Fibroblast of skin of right quadriceps (primary cell): Measurements from ENCODE around the gene SLC9A1.

Source experiments
- DNase-seq: peaks from one replicate; pipeline ENCODE4 v3.0.0-alpha.2; 2013

SLC9A1 gene

GRCh38 chr1:27101696-27102095, 53.2 kb downstream of the SLC9A1 start:
- DNase-seq = no peak

DNA sequence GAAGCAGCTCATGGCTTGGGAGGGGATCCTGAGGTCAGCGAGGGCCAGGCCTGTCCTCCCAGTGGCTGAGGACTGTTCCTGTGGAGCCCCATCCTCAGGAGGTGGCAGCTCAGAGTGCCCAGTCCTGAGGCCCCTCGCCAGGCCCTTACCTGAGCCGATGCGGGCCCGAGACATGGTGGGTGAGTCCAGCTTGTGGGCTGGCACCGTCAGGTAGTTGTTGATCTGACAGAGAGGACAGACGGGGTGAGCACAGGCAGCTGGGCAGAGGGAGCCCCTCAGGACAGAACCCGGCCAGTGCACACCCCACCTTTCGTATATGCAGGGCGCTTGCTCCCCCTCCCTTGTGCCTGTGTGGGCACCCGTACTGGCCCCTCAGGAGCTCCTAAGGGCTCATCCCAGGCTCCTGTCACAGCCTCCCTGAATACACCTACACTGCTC, 53.9 kb downstream of the SLC9A1 start:
- no peak for DNase-seq

DNA sequence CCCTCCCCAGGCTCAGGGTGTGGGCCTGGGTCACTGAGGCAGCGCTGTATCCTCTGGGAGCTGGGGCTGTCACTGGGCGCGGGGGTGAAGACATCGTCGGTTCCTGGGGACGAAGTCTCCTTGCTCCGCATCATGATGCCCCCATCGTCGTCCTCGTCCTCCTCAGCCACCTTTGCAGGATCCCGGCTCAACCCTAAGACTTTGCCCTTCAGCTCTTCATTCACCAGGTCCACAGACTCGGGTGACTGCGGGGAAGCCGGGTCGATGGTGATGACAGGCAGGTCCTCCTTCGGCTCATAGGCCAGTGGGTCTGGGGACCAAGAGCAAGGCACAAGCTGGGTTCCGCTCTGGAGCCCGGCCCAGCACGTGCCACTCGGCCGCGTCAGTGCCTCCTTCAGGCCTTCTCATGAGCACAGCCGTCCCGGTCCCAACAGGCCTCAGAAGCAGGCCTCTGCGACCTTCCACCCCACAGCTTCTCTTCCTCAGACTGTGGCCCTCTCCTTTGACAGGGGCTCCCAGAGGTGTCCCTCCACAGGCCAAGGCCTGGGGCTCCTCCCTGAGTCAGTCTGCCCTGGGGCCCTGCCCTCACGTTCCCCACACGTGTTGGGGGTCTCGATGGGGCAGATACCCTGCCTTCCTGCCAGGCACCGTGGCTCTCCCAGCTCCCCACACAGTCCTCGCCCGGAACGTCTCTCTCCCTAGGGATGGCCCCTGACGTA, 54.4 kb downstream of the SLC9A1 start:
- no peak for DNase-seq

DNA sequence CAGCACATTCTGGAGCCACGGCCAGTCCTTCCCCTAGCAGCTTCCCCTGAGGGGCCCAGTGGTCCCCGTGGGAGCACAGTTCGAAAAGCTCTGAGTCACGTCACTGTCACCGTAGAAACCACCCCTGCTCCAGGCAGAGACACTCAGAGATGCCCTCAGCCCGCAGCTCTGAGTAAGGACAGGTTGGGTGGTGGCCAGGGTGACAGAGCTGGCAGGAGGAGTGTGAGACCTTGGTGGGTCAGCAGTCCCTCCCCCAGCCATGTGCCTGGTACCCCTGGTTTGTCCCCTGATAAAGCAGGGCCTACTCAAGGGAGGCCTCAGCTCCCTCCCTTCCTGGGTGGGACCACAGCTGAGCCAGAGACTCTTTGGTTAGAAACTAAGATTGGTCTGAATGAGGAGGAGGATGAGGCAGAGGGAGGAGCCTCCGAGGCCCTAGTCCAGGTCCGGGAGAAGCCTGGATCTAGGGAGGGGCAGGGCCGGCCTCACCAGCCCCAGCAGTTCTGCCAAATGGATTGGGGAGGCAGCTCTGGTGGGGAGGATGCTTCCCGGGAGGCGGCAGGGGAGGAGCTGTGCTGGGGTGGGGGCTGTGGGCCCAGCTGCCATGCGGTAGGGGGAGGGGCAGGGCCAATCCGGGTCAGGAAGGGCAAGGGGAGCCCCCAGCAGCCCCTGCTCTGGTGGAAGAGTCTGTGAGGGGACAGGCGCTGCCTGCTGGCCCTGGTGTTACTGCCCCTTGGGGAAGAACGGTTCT, 55.2 kb downstream of the SLC9A1 start:
- DNase-seq = peak; percentile 84

- peak; percentile 74 for DNase-seq
These were observed 55.8 kb downstream of the SLC9A1 start for GRCh38 chr1:27099135-27099586.

DNA sequence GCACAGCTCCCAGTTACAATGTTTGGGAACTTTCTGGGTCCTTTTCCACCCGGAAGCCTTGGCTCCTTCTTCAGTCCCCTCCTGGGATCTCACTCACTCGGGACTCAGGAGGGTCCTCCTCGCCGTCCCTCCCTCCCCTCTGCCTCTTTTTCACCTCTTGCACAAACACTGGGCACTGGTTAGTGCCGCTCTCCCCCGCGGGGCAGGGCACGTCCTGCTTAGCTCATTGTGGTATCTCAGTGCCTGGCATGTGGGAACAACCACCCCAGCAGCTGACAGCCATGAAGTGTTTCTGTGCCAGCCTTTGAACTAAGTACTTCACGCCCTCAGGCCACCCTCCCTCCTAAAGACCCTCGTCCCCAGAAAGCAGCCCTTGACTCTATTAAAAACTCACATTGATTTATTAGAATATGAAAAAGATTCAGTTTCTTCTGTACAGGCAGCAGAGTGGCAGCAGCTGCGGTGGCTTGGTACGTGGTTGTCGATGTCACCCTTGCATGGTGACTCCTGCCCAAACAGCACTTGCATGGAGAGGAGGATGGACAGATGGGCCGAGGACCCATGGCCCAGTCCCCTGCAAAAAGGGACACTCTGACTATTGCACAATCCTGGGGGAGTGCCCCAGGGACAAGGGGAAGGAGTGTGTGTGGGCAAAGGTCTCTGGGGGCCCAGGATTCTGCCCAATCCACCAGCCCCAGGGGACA, 56.3 kb downstream of the SLC9A1 start:
- no peak for DNase-seq

GRCh38 chr1:27097484-27097917, 57.4 kb downstream of the SLC9A1 start:
- DNase-seq = peak; percentile 72

DNA sequence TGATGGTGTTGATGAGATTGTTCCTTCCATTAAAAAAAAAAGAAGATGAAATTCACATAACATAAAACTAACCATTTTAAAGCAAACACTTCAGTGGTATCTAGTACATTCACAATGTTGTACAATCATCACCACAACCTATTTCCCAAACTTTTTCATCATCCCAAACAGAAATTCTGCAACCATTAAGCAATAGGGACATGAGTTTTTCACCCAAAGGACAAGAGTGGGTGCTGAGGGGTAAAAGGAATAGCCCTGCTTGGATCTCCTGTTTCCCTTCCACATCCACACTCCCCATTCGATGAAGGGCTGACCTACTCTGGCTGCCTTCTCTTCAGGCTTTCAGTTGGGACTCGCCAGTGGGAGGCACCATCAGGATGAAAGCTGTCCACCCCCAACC, 59.3 kb downstream of the SLC9A1 start:
- no peak for DNase-seq

GRCh38 chr1:27092888-27093287, 62.0 kb downstream of the SLC9A1 start:
- DNase-seq = no peak

GRCh38 chr1:27090911-27091310, 64.0 kb downstream of the SLC9A1 start:
- DNase-seq = no peak

- no peak for DNase-seq
These were observed 67.3 kb downstream of the SLC9A1 start for GRCh38 chr1:27087371-27088220.

- DNase-seq = no peak
These were observed 68.3 kb downstream of the SLC9A1 start for GRCh38 chr1:27086628-27087027.

DNA sequence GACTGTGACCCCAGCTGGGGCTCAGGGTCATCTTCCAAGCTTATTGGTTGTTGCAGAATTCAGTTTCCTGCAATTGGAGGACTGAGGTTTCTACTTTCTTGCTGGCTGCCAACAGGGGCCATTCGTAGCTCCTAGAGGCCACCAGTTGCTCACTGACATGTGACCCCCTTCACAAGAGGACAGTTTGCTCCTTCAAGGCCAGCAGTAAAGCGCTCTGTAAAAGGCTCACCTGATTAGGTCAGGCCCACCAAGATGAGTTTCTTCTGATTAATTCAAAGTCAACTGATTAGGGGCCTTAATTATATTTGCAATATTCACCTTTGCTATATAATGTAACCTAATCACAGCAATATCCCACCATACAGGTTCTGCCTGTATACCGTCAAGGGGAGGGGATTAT, 68.9 kb downstream of the SLC9A1 start:
- no peak for DNase-seq

GRCh38 chr1:27084107-27084506, 70.8 kb downstream of the SLC9A1 start:
- DNase-seq = no peak

DNA sequence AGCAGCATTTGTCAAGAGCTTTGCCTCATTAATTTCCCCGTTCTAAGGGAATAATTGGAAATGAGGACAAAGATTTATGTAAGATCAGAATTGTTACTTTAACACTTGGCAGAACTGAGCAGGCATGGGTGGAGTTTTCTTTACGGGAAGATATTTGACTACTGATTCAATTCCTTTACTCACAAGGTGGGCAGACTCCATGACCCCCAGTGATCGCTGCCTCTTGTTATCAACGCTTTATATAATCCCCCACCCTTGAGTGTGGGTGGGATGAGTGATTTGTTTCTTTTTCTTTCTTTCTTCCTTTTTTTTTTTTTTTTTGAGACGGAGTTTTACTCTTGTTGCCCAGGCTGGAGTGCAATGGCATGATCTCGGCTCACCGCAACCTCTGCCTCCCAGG, 77.0 kb downstream of the SLC9A1 start:
- DNase-seq = no peak

GRCh38 chr1:27076803-27077202, 78.1 kb downstream of the SLC9A1 start:
- DNase-seq = no peak

- DNase-seq = no peak
These were observed 80.6 kb downstream of the SLC9A1 start for GRCh38 chr1:27074175-27074780.

DNA sequence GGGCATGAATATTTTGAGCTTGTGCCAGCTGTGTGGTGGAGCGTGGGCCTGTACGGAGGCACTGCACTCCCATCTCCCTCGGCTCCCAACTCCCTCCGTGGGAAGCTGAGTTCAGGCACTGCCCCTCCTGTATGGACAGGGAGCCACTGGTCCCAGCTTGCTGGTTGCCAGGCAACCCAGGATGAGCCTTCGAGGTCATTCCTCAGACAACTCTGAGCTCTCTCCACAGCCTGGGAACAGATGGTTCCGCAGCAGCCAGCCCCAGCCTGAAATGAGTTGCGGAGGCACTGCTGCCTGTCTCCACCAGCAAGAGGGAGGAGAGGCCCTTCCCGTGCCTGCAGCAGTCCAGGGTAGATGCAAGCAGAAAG, 83.9 kb downstream of the SLC9A1 start:
- peak; percentile 19 for DNase-seq

DNA sequence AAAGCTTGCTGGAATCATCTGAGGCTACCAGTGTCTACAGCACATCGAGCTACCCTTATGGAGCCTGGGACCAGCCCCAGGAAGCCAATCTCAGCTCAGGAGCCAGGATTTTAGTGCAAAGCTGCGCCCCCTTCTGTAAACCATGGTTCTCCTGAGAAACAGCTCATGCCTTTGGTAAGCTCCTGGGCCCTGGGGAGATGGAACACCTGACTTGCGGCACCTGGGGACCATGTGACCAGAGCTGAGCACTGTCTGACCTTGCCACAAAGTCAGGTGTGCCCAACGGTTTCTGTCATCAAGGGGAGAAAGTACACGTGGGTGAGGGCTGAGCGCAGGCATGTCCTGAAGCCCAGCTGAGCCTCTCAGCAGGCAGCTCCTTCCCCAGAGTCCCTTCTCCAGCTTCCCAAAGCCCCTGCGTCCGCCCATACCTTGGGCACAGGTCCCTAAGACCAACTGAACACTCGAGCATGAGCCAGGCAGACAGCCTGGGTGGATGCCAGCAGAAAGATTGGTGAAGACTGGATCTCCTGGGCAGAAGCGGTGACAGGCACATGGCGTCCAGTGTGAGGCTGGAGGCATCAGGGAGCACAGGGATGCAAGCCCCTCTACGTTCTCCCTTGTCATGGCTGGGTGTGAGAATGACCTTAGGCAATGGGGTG, 84.4 kb downstream of the SLC9A1 start:
- no peak for DNase-seq

- no peak for DNase-seq
These were observed 86.0 kb downstream of the SLC9A1 start for GRCh38 chr1:27068922-27069321.

DNA sequence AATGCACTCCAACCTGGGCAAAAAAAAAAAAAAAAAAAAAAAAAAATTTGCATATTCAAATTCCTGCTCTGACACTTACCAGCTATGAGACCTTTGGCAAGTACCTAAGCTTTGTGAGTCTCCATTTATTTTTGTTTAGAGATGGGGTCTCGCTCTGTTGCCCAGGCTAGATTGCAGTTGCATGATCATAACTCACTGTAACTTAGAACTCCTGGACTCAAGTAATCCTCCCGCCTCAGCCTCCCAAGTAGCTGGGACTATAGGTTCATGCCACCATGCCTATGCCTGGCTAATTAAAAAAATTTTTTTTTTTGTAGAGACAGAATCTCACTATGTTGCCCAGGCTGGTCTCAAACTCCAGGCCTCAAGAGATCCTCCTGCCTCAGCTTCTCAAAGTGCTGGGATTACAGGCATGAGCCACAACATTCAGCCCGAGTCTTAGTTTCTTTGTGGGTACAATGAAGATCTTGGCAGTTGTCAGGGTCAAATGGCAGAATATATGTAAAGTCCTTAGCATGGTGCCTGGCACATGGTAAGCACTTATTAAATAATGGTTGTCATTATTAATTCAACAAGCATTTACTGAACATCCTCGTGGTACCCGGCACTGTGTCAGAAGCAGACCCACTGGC, 88.8 kb downstream of the SLC9A1 start:
- no peak for DNase-seq
